Neural cell (in vitro differentiated cells): ENCODE results near the gene OPRM1. TPM values are rescaled to one million over a fixed set of nuclear protein-coding genes. Genes with fewer than 3 reads are reported as not detected.

Experiments used
- H2AFZ ChIP-seq: fragments of 200-600, 300-800 bp; sonication (generic), shearing (Covaris generic); 2 replicates; pipeline ENCODE4 v1.6.0; 2014; ENCODE audit warnings: low read depth, mild to moderate bottlenecking, antibody characterized with exemption, low read length, moderate library complexity
- H3F3A ChIP-seq: fragments of 200-600 bp; shearing (Covaris generic); 2 replicates; pipeline ENCODE4 v1.6.1; 2016; ENCODE audit warnings: mild to moderate bottlenecking, moderate library complexity, mixed read lengths, antibody characterized with exemption, low read length; ENCODE audit not compliant: insufficient read depth, poor library complexity, severe bottlenecking
- H3K27ac ChIP-seq: fragments of 200-600, 300-800 bp; sonication (generic), shearing (Covaris generic); 2 replicates; pipeline ENCODE4 v1.5.1; 2014; ENCODE audit warnings: mild to moderate bottlenecking, low read length, moderate library complexity
- H3K27me3 ChIP-seq: fragments of 300-800, 200-600 bp; sonication (generic), shearing (Covaris generic); 2 replicates; pipeline ENCODE4 v1.6.0; 2014; ENCODE audit warnings: mild to moderate bottlenecking, low read depth, low read length, moderate library complexity; ENCODE audit not compliant: insufficient read depth
- H3K36me3 ChIP-seq: fragments of 300-800, 200-600 bp; sonication (generic), shearing (Covaris generic); 2 replicates; pipeline ENCODE4 v1.5.1; 2014; ENCODE audit warnings: mild to moderate bottlenecking, antibody characterized with exemption, low read length, moderate library complexity; ENCODE audit not compliant: insufficient read depth
- H3K4me2 ChIP-seq: fragments of 300-800, 200-600 bp; sonication (generic), shearing (Covaris generic); 2 replicates; pipeline ENCODE4 v1.6.0; 2014; ENCODE audit warnings: mild to moderate bottlenecking, low read length
- H3K4me3 ChIP-seq: fragments of 300-800, 200-600 bp; sonication (generic), shearing (Covaris generic); 2 replicates; pipeline ENCODE4 v1.5.1; 2014; ENCODE audit warnings: mild to moderate bottlenecking, low read length, moderate library complexity
- H3K79me2 ChIP-seq: fragments of 200-600 bp; shearing (Covaris generic); replicated peaks from 2 replicates; pipeline ENCODE4 v1.6.0; 2014; ENCODE audit warnings: mild to moderate bottlenecking, low read length, moderate library complexity; ENCODE audit not compliant: insufficient read depth
- H3K9ac ChIP-seq: fragments of 300-800, 200-600 bp; sonication (generic), shearing (Covaris generic); 2 replicates; pipeline ENCODE4 v1.6.1; 2016; ENCODE audit warnings: mild to moderate bottlenecking, low read length, mixed read lengths
- H3K9me2 ChIP-seq: fragments of 200-600 bp; shearing (Covaris generic); 2 replicates; pipeline ENCODE4 v1.6.1; 2016; ENCODE audit warnings: mild to moderate bottlenecking, low read length, mixed read lengths; ENCODE audit not compliant: insufficient read depth
- H3K9me3 ChIP-seq: fragments of 200-600, 300-800 bp; sonication (generic), shearing (Covaris generic); 2 replicates; pipeline ENCODE4 v1.6.1; 2016; ENCODE audit warnings: mild to moderate bottlenecking, mixed run types, low read length, moderate library complexity, mixed read lengths
- H4K20me1 ChIP-seq: fragments of 200-600 bp; shearing (Covaris generic); 2 replicates; pipeline ENCODE4 v1.6.1; 2016; ENCODE audit warnings: mild to moderate bottlenecking, mixed run types; ENCODE audit not compliant: insufficient read depth
- CTCF ChIP-seq: fragments of 450-650 bp; IDR thresholded peaks from 2 replicates; pipeline ENCODE4 v1.5.1; 2014; ENCODE audit warnings: antibody characterized with exemption, mild to moderate bottlenecking, moderate library complexity; ENCODE audit not compliant: poor library complexity, severe bottlenecking
- EZH2 ChIP-seq: fragments of 200-600, 300-800 bp; shearing (Covaris generic), sonication (generic); IDR thresholded peaks from 2 replicates; pipeline ENCODE4 v1.6.1; 2014; ENCODE audit warnings: antibody characterized with exemption, low read length, borderline replicate concordance, mild to moderate bottlenecking; ENCODE audit not compliant: insufficient read depth, poor library complexity, severe bottlenecking
- MXI1 ChIP-seq: fragments of 450-650 bp; conservative IDR thresholded peaks from 2 replicates; pipeline ENCODE4 v1.6.1; 2014; ENCODE audit warnings: antibody characterized with exemption, mild to moderate bottlenecking; ENCODE audit not compliant: poor library complexity, severe bottlenecking
- REST ChIP-seq: IDR thresholded peaks from 2 replicates; pipeline ENCODE4 v1.6.1; 2012; ENCODE audit warnings: borderline replicate concordance
- SMC3 ChIP-seq: fragments of 450-650 bp; conservative IDR thresholded peaks from 2 replicates; pipeline ENCODE4 v1.6.1; 2014; ENCODE audit warnings: antibody characterized with exemption, mild to moderate bottlenecking, moderate library complexity; ENCODE audit not compliant: poor library complexity
- TAF1 ChIP-seq: IDR thresholded peaks from 2 replicates; pipeline ENCODE4 v1.6.1; 2012; ENCODE audit warnings: low read depth
- polyA plus RNA-seq: library from polyadenylated mRNA; depleted of rRNA; stranded (reverse); fragments of >200 nt; gene quantifications from 2 replicates; pipeline ENCODE4 v1.2.3, GENCODE V29; 2014

Gene OPRM1
- polyA plus RNA-seq, 1 donor from 2014 or later: 1.5 TPM

- no peak for TF ChIP-seq REST
These were observed 253.9 kb downstream of the OPRM1 start (continued) for GRCh38 chr6:154292855-154293519.

- TF ChIP-seq TAF1 (no peak), MXI1 (no peak), REST (no peak), CTCF (no peak), EZH2 (no peak), SMC3 (no peak)
- Histone ChIP-seq H3K36me3 (no peaks in the 10 kb centered on the region), H3K9ac (no peak overlapping the region), H3K27me3 (no peaks in the 10 kb centered on the region), H3K4me2 (no peak overlapping the region), H3F3A (no peaks in the 10 kb centered on the region), H3K79me2 (no peaks in the 10 kb centered on the region), H2AFZ (no peak overlapping the region), H3K9me2 (no peaks in the 10 kb centered on the region), H3K4me3 (no peak overlapping the region), H4K20me1 (no peaks in the 10 kb centered on the region), H3K9me3 (no peaks in the 10 kb centered on the region), H3K27ac (no peak overlapping the region)
These were observed 256.7 kb downstream of the OPRM1 start for GRCh38 chr6:154295733-154296132.
